Stimulated activated naive CD8-positive, alpha-beta T cell treated with anti-CD3 and anti-CD28 coated beads, Interleukin-15, Interleukin-2, amounts not matched to agents 100 ng/mL and 50 ng/mL, for 24 hours (primary cell): Measurements from ENCODE around the gene LMTK2.

Source experiments
- H3K27ac Mint-ChIP-seq: one replicate; pipeline ENCODE4 v1.8.0; 2021; ENCODE audit warnings: mild to moderate bottlenecking, mixed read lengths
- H3K27me3 Mint-ChIP-seq: one replicate; pipeline ENCODE4 v1.8.0; 2021; ENCODE audit warnings: mixed read lengths
- H3K36me3 Mint-ChIP-seq: one replicate; pipeline ENCODE4 v1.8.0; 2021; ENCODE audit warnings: low read depth, mixed read lengths
- H3K4me1 Mint-ChIP-seq: one replicate; pipeline ENCODE4 v1.8.0; 2021; ENCODE audit warnings: low read depth, mixed read lengths
- H3K4me3 Mint-ChIP-seq: one replicate; pipeline ENCODE4 v1.8.0; 2021; ENCODE audit warnings: mild to moderate bottlenecking, mixed read lengths
- H3K9me3 Mint-ChIP-seq: one replicate; pipeline ENCODE4 v1.8.0; 2021; ENCODE audit warnings: mixed read lengths

Gene LMTK2

GRCh38 chr7:98142658-98143057 is 36.0 kb downstream of the LMTK2 start:
- Mint-ChIP-seq H3K27ac (no peak overlapping the region), H3K4me1 (peaks cover 4% of the 10 kb centered on the region), H3K9me3 (peaks cover 7% of the 10 kb centered on the region), H3K4me3 (no peak overlapping the region), H3K27me3 (no peaks in the 10 kb centered on the region), H3K36me3 (peaks cover 62% of the 10 kb centered on the region)

DNA sequence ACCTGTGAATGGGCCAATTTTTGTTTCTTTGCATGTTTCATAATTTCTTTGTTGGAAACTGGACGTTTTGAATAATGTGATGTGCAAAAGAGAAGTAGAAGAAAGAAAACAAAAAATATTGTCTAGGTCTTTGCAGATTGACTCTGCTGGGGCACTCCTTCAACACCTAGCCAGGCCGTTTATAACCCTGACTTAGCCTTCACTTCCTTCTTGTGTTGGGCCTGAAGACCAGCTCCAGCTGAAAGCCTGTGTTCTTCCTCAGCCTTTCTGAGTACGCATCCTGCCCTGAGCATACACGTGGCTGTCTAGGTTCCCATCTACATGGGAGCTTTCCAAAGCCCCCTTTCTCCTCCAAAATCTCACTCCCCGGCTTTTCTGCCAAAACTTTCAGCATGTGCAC is 41.9 kb downstream of the LMTK2 start:
- no peak overlapping the region for H3K27ac Mint-ChIP-seq
- peaks cover 7% of the 10 kb centered on the region for H3K9me3 Mint-ChIP-seq
- H3K4me1 Mint-ChIP-seq, result no peaks in the 10 kb centered on the region
- H3K27me3 Mint-ChIP-seq, result no peaks in the 10 kb centered on the region
- peaks cover 39% of the 10 kb centered on the region for H3K36me3 Mint-ChIP-seq
- no peak overlapping the region for H3K4me3 Mint-ChIP-seq

DNA sequence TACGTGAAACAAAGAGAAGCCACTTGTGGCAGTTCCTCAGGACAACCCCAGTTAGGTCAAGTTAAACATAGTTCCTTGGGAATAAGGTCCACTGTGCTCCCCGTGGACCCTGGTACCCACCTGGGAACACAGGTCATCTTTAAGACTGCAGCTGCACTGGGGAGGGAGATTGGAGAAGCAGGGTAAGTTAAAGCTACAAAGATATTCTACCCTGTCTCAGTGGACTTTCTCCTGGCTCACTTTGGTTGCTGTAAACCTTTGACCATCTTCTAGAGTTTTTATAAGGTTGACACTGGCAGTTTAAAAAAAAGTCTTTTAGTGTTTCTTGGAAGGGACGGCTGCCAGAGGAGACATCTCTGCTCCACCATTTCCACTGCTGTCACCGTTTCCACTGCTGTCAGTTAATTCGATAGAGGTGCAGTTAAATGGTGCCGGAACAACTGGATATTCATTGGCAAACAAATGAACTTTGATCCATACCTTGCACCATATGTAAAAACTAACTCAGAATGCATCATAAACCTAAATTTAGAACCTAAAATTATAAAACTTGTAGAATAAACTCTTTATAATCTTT is 42.5 kb downstream of the LMTK2 start:
- Mint-ChIP-seq H3K4me1 (no peaks in the 10 kb centered on the region), H3K27ac (no peak overlapping the region), H3K9me3 (peaks cover 7% of the 10 kb centered on the region), H3K4me3 (no peak overlapping the region), H3K36me3 (peaks cover 37% of the 10 kb centered on the region), H3K27me3 (no peaks in the 10 kb centered on the region)

DNA sequence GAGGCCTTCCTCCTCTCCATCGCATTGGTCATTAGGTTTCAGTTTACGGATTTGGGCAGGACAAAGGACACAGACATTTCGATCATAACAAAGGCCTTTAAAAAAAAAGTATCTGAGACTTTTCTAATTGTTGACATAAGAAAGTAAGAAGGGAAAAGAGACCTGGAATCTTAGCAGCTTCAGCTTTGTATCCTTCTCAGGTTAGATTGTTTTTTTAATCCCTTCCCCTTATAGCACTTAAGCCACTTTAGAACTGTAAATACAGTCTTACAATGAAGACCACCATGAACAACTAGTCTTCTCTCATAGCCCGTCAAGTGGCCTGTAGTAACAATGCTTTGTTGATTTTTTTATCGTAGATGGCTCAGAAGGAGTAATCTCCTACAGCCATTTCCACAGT is 45.2 kb downstream of the LMTK2 start:
- Mint-ChIP-seq H3K27me3 (no peaks in the 10 kb centered on the region), H3K27ac (no peak overlapping the region), H3K36me3 (peaks cover 37% of the 10 kb centered on the region), H3K4me1 (no peaks in the 10 kb centered on the region), H3K4me3 (no peak overlapping the region), H3K9me3 (no peaks in the 10 kb centered on the region)

DNA sequence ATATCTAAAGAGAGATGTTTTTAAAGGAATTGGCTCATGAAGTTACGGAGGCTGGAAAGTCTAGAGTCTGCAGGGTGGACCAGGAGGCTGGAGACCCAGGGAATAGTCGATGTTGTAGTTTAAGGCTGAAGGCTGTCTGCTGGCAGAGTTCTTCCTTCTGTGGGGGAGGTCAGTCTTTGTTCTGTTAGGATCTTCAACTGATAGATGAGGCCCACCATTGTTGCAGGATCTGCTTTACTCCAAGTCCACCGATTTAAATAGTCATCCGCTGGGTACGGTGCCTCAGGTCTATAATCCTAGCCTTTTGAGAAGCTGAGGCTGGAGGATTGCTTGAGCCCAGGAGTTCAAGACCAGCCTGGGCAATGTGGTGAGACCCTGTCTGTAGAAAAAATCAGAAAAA is 50.0 kb downstream of the LMTK2 start:
- Mint-ChIP-seq H3K36me3 (peaks cover 37% of the 10 kb centered on the region), H3K4me3 (no peak overlapping the region), H3K9me3 (no peaks in the 10 kb centered on the region), H3K27me3 (no peaks in the 10 kb centered on the region), H3K4me1 (no peaks in the 10 kb centered on the region), H3K27ac (no peak overlapping the region)

DNA sequence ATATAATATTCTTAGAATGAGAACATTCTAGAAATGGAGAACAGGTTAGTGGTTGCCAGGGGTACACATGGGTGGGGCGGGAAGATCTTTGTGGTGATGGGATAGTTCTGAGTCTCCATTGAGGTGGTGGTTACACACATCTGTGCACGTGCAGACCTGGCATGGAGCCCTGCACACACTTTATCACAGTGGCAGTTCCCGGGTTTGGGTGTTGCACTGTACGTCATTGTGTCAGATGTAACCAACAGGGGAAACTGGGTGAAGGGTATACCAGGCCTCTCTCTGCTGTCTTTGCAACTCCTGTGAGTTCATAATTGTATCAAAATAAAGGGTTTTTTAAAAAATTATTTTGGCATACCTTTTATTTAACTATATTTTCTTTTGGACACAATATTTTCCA is 51.1 kb downstream of the LMTK2 start:
- Mint-ChIP-seq H3K4me3 (no peak overlapping the region), H3K27ac (no peak overlapping the region), H3K4me1 (peaks cover 2% of the 10 kb centered on the region), H3K27me3 (no peaks in the 10 kb centered on the region), H3K9me3 (no peaks in the 10 kb centered on the region), H3K36me3 (peaks cover 31% of the 10 kb centered on the region)

GRCh38 chr7:98162758-98163157 is 56.1 kb downstream of the LMTK2 start:
- Mint-ChIP-seq H3K4me1 (peaks cover 5% of the 10 kb centered on the region), H3K36me3 (peaks cover 6% of the 10 kb centered on the region), H3K4me3 (no peak overlapping the region), H3K27me3 (no peaks in the 10 kb centered on the region), H3K9me3 (no peaks in the 10 kb centered on the region), H3K27ac (no peak overlapping the region)

GRCh38 chr7:98163269-98163668 is 56.6 kb downstream of the LMTK2 start:
- H3K4me1 Mint-ChIP-seq, result peaks cover 5% of the 10 kb centered on the region
- no peak overlapping the region for H3K4me3 Mint-ChIP-seq
- no peaks in the 10 kb centered on the region for H3K9me3 Mint-ChIP-seq
- H3K27ac Mint-ChIP-seq, result no peak overlapping the region
- H3K36me3 Mint-ChIP-seq, result peaks cover 5% of the 10 kb centered on the region
- H3K27me3 Mint-ChIP-seq, result no peaks in the 10 kb centered on the region

DNA sequence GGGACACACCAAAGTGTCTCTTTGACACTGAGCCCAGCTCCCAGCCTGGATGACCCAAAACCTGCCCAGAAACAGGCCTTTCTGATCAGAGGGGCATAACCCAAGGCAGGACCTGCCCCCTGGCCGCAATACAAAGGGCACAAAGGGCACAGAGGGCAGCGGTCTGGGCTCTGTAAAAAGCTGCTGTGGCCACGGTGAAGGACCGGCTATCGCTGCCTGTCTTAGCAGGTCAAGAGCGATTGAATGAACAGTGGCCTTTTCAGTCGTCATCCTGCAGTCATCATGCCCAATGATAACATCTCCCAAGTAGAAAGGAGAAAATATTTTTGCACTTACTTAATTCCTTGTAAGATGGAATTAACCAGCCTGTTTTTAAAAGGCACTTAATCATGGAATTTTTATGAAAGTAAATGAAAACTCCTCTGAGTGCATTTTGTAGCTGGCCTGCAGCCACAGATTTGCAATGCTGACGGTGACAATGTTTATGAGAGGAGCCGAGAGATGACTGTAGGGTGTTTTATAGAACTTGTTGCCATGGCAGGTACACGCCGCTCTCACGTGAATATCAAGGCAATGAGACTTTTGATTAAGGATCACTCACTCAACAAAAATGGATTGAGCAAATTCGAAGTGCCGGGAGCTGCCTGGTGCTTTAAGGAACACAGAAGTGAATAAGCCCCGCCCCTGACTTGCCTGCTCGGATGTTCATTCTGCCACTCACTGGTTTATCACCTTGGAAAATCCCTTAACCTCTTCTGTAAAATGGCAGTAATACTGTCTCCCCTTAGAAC is 57.2 kb downstream of the LMTK2 start:
- H3K36me3 Mint-ChIP-seq, result peaks cover 5% of the 10 kb centered on the region
- H3K27ac Mint-ChIP-seq, result no peak overlapping the region
- peaks cover 8% of the 10 kb centered on the region for H3K4me1 Mint-ChIP-seq
- no peaks in the 10 kb centered on the region for H3K9me3 Mint-ChIP-seq
- H3K4me3 Mint-ChIP-seq, result no peak overlapping the region
- no peaks in the 10 kb centered on the region for H3K27me3 Mint-ChIP-seq

GRCh38 chr7:98165827-98166667 is 59.4 kb downstream of the LMTK2 start:
- Mint-ChIP-seq H3K4me3 (no peak overlapping the region), H3K27me3 (no peaks in the 10 kb centered on the region), H3K36me3 (no peaks in the 10 kb centered on the region), H3K9me3 (no peaks in the 10 kb centered on the region), H3K27ac (no peak overlapping the region), H3K4me1 (peaks cover 8% of the 10 kb centered on the region)

- no peaks in the 10 kb centered on the region for H3K9me3 Mint-ChIP-seq
- H3K27me3 Mint-ChIP-seq, result no peaks in the 10 kb centered on the region
- H3K36me3 Mint-ChIP-seq, result peaks cover 5% of the 10 kb centered on the region
- H3K27ac Mint-ChIP-seq, result no peak overlapping the region
- no peak overlapping the region for H3K4me3 Mint-ChIP-seq
- H3K4me1 Mint-ChIP-seq, result peaks cover 8% of the 10 kb centered on the region
These were observed 60.0 kb downstream of the LMTK2 start for GRCh38 chr7:98166668-98166970.

GRCh38 chr7:98167653-98168052 is 61.0 kb downstream of the LMTK2 start:
- no peak overlapping the region for H3K4me3 Mint-ChIP-seq
- no peaks in the 10 kb centered on the region for H3K27me3 Mint-ChIP-seq
- H3K36me3 Mint-ChIP-seq, result peaks cover 9% of the 10 kb centered on the region
- H3K9me3 Mint-ChIP-seq, result no peaks in the 10 kb centered on the region
- peaks cover 7% of the 10 kb centered on the region for H3K4me1 Mint-ChIP-seq
- no peak overlapping the region for H3K27ac Mint-ChIP-seq

DNA sequence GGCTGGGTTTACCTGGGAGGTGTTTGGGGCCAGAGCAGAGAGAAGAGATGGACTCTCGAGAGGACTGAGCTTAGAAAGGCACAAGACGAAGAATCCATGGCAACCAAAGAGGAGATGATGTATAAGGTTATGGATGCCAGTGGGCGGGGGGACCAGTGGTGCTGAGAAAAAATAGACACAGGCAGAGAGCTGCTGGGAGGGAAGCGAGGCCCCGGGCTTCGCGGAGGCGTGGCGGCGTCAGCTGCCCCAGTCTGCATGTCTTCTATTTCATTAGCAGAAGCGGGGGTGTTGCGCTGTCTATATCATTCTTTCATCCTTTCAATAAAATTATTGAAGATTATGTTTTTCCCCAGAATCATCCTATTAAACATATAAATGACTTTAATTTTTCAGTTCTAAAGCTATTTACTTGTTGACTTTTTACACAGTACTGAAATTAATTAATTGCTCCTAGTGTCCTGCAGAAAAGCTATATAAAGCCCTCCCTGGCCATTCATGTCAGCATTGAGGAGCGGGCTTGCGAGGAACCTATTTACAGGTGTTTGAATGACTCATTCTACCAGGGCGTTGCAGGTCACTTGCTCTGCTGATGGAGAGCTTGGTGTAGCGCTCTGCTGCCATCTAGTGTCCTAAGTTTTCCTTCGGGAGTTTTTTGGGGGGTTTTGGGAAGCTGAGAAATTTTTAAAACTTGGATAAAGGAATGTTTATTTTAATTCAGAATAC is 61.7 kb downstream of the LMTK2 start:
- no peaks in the 10 kb centered on the region for H3K9me3 Mint-ChIP-seq
- H3K36me3 Mint-ChIP-seq, result peaks cover 9% of the 10 kb centered on the region
- no peak overlapping the region for H3K4me3 Mint-ChIP-seq
- H3K27me3 Mint-ChIP-seq, result no peaks in the 10 kb centered on the region
- H3K27ac Mint-ChIP-seq, result no peak overlapping the region
- H3K4me1 Mint-ChIP-seq, result peaks cover 4% of the 10 kb centered on the region

- H3K27me3 Mint-ChIP-seq, result no peaks in the 10 kb centered on the region
- H3K36me3 Mint-ChIP-seq, result peaks cover 9% of the 10 kb centered on the region
- H3K27ac Mint-ChIP-seq, result no peak overlapping the region
- no peaks in the 10 kb centered on the region for H3K9me3 Mint-ChIP-seq
- peaks cover 4% of the 10 kb centered on the region for H3K4me1 Mint-ChIP-seq
- no peak overlapping the region for H3K4me3 Mint-ChIP-seq
These were observed 62.4 kb downstream of the LMTK2 start for GRCh38 chr7:98168904-98169621.
